T-helper 1 cell (primary cell): ENCODE measurements around the gene COX6A2.

Source experiments
- DNase-seq, 5 donors: peaks; one replicate each; pipeline ENCODE4 v3.0.0-alpha.2; 2012 to 2020
- total RNA-seq, 4 donors: gene quantifications; one replicate each; lab custom pipeline; 2026; lab: John Stamatoyannopoulos, UW

Gene COX6A2
- 0 reads per million in 4 donors for total RNA-seq

DNA sequence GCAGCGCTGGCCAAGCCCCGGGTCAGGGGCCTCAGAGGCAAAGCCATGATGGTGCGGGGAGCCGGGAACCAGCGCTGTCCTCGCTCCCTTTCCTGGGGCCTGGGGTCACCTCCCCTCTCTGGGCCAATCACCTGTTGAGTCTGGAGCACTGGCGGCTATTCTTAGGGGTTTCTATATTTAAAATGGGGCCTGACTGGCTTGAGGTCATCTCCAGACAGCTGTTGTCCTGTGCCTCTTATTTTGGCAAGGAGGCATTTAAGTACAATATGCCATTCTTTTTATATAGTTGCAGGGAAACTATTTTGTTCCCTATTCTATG, at the start of gene COX6A2:
COX6A2 (minus strand) TSS at position 82 of the 319 bp plus-strand sequence; CDS start at position 47, 35 bp downstream.
- DNase-seq: no peak

DNA sequence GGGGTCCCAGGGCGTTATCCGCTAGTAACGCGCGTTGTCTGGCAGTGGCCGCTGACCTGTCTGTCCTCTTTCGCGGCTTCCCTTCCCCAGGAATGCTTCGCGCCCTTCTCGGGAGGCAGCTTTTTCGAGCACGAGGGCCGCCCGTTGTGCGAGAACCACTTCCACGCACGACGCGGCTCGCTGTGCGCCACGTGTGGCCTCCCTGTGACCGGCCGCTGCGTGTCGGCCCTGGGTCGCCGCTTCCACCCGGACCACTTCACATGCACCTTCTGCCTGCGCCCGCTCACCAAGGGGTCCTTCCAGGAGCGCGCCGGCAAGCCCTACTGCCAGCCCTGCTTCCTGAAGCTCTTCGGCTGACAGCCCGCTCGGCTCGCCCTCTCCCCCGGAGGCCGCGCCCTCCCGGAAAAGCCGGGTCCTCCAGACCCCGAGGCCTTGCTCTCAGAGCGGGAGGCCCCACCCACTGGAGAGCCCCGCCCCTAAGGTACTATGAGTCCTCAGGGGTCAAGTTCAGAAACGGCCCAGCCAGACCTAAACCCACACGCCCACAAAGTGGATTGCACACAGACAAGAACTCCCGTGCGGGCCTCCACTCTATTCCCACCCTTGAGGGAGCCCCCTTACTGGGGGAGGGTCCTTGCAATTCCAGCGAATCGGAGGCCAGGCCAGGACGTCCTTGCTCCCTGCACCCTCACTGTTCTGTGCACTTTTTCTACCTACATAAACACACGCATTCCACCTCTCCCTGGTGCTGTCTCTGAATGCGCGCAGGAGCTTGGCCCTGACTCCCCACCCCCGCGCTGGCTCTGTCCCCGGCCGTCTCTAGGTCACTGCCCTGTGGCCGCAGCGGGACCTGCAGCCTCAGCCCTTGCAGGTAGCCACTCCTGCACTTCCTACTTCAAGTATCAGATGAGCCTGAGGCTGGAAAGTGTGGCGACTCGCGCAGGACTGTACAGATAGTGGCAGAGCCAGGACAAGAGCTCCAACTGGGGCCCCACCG, 49.4 kb upstream of the COX6A2 start:
- DNase-seq: peak in 2 of 5 donors; percentile 17 to 53

DNA sequence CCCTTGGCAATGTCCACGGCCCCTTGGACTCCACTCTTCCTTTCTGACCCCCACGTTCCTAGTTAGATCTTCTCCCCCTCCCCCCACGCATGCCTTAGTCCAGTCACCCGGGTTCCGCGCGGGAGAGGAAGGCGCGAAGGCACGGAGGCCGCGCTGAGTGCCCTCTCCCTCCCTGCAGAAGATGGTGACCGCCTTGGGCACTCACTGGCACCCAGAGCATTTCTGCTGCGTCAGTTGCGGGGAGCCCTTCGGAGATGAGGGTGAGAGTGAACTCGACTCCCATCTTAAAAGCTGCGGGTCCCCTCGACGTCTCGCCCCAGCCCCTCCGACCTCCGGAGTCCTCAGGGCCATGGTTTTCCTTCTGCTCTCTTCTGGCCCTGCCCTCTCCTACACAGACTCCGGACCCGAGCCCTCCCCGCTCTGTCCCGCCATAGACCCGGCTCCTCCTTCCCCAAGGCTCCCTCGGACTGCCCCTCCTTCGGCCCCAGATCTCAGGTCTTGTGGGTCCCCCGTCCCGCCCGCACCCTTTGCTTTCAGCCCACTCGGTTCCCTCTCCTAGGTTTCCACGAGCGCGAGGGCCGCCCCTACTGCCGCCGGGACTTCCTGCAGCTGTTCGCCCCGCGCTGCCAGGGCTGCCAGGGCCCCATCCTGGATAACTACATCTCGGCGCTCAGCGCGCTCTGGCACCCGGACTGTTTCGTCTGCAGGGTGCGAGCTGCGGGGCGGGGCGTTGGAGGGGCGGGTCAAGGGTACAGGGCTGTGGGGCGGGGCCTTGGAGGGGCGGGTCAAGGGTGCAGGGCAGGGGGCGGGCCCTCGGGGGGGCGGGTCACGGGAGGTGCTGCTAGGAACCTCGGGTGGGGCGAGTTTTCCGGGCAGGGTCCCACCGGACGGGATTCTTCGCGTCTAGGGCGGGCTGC, 48.4 kb upstream of the COX6A2 start:
- DNase-seq: peak; percentile 81 to 91 (median 85)

DNA sequence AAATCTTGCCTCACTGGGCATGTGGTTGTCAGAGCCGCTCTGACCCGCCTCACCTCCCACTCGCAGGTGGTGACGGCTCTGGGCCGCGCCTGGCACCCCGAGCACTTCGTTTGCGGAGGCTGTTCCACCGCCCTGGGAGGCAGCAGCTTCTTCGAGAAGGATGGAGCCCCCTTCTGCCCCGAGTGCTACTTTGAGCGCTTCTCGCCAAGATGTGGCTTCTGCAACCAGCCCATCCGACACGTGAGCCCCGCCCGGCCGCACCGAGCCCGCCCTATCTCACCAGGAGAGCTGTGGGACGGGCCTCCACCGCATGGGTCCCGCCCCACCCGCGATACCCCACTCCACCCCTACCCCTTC, 47.8 kb upstream of the COX6A2 start:
- DNase-seq: no peak

DNA sequence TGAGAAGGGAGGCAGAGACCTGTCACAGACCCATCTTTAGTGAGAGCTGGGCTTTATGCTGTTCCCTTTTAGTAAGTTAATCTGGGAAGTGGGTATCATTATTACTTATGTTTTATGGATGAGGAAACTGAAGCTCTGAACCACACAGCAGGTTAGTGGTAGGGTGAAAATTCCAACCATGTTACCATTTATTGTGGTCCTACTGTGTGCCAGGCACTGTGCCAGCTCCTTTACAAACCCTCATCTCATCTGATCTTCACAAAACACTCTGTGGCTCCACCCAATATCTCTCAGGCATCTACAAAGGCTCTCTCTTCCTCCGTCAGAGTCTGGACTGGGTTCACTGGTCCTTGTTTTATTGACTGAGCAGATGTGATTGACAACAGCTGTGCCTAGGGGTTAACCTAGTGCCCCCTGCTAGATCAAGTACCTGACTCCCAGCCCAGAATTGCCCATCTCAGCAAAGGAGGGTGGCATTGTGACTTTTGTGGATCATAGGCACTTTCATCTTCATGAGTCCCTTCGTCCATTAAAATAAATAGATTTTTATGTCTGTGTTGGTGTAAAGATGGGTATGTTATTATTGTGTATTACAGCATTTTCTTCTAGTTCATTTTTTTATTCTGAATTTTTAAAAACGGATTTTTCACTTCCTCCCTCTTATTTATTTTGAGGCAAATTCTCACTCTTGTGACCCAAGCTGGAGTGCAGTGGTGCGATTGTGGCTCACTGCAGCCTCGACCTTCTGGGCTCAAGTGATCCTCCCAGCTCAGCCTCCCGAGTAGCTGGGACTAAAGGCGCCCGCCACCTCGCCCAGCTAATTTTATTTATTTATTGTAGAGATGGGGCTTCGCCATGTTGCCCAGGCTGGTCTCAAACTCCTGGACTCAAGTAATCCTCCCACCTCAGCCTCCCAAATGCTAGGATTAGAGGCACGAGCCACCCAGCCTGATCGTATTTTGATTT, 46.9 kb upstream of the COX6A2 start:
- no peak for DNase-seq

DNA sequence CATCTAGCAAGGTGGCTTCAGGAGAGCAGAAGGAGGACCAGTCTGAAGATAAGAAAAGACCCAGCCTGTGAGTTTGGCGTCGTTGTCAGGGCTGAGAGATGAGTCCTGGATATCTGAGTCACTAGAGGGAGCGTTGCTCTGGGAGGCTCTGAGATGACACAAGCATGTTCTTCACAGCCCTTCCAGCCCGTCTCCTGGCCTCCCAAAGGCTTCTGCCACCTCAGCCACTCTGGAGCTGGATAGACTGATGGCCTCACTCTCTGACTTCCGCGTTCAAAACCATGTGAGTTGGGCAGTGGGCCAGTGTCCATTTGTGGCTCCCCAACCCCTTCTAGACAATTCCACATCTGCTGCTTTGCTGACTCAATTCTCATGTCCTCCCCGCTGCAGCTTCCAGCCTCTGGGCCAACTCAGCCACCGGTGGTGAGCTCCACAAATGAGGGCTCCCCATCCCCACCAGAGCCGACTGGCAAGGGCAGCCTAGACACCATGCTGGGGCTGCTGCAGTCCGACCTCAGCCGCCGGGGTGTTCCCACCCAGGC, 46.1 kb upstream of the COX6A2 start:
- DNase-seq: no peak

DNA sequence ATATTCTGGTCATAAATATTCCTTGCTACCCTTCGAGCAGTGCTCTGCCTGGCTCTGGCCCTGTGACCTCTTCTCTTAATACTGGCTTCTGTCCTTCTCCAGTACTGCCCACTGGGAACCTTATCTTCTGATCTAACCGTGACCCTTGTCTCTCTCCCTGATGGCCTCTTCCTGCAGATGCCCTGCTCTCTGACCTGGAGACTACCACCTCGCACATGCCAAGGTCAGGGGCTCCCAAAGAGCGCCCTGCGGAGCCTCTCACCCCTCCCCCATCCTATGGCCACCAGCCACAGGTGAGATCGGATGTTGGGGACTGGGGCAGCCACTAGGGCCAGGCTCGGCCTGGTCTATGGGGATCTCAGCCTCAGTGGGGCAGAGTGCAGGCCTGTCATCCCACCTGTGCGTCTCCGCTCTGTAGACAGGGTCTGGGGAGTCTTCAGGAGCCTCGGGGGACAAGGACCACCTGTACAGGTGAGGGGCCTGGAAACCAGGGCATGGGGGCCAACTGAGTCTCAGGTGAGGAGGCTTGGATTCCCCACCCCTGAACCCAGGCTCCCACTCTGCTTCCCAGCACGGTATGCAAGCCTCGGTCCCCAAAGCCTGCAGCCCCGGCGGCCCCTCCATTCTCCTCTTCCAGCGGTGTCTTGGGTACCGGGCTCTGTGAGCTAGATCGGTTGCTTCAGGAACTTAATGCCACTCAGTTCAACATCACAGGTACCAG, 45.3 kb upstream of the COX6A2 start:
- no peak for DNase-seq

DNA sequence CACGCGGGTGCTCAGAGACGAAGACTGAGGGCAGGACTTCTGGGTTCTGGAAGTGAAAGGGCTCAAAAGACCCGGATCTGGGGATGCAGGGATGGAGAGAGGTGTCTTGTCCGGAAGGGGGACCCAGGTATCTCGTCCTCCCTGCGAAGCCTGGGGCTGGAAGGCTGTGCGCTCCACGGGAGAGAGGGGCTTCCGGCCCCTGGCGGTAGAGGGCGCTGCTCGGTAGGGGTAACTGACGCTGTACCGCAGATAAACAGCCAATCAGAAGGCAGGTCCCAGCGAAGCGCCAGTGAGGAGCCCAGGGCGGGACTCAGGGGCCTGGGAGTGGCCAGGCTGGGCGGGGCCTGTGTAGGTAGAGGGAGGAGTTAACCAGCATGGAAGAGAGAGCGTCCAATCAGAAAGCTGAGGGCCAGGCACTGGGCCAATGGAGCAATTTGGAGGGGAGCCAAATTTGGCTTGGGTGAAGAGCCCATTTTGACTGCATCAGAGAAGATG, 44.6 kb upstream of the COX6A2 start:
- peak in 2 of 5 donors; percentile 30 to 71 for DNase-seq

DNA sequence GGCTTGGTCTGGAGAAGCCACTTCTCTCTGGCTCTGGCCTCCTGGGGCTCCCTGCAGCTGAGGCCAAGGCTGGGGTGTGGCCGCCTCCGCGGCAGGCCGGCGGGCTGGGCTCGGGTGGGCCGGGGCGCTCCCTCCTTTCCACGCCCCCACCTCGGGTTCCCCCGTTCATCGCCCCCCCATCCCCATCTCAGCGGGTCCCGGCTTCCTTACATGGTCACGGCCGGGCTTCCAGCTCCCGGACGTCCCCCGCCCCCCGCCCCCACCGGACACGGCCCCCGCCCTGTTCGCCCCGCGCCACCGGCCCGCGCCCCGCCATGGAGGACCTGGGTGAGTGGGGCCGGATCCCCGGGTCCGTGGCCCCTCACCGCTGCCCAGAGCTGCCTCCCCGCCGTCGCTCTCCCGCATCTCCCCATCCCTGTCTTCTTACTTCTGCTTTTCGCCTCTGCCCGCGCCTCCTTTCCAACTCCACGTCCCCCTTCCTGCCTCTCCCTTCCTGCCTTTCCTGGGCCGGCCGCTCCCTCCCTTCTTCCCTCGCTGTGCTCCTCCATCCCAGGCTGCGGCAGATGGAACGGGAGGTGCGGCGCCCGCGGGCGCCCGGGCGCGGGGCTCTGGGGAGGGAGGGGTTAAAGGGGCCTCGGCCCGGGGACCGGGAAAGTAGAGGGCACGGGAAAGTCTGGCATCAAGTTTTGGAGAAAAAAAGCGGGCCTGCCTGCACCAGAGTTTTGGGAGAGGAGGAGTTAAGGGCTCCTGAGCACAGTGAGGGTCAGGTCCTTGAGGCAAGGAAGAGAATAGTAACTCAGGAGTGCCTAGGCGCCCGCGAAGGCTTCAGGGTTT, 43.9 kb upstream of the COX6A2 start, which contains the start of gene TGFB1I1:
TGFB1I1 (plus strand) TSS at position 278 of the 834 bp plus-strand sequence; CDS start at position 315, 37 bp downstream.
- DNase-seq: no peak

DNA sequence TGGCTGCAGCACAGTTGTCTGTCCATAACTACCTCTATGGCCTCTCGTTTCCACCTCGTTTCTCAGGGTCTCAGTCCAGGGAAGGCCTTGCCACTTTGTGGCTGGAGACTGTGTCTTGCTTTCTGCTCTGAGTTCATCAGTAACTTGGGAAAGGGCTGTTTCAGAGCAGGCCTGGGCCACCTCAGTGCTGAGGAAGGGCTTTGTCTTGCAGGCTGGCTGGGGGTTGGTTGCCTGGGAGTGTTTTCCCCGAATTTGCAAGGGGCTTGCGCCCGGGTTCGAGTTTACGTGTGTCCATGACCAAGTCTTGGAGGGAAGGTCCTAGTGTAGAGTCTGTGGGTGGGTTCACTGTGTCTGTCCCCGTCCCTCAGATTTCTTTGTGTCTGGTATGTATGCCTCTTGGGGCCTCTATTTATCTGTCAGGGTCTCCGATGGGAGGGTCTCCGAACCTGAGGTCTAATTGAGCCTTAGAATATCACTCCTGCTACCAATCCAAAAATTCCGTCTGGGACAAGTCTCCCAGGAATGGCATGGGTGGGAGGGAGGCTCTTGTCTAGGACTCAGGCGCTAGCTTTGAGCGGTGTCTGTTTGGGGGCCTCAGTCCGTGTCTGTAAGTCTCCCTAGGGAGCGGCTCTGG, 43.2 kb upstream of the COX6A2 start:
- DNase-seq: no peak

DNA sequence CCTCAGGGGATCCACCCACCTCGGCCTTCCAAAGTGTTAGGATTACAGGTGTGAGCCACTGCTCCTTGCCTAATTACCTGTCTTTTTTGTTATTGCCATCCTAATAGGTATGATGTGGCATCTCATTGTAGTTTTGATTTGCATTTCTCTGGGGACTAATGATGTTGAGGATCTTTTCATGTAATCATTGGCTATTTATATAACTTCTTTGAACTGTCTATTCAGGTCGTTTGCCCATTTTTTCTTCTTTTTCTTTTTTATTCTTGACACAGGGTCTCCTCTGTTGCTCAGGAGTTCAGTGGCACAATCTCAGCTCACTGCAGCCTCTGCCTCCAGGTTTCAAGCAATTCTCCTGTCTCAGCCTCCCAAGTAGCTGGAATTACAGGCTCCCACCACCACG, 42.5 kb upstream of the COX6A2 start:
- DNase-seq: no peak

DNA sequence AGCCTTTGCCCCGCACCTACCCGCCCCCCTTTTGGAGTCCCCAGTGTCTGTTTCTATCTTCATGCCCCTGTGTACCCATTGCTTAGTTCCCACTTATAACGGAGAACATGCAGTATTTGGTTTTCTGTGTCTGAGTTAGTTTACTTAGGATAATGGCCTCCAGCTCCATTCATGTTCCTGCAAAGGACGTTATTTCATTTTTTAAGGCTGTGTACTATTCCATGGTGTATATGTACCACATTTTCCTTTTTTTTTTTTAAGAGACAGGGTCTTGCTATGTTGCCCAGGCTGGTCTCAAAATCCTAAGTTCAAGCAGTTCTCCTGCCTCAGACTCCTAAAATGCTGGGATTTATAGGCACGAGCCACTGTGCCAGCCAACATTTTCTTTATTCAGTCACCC, 39.7 kb upstream of the COX6A2 start:
- no peak for DNase-seq

DNA sequence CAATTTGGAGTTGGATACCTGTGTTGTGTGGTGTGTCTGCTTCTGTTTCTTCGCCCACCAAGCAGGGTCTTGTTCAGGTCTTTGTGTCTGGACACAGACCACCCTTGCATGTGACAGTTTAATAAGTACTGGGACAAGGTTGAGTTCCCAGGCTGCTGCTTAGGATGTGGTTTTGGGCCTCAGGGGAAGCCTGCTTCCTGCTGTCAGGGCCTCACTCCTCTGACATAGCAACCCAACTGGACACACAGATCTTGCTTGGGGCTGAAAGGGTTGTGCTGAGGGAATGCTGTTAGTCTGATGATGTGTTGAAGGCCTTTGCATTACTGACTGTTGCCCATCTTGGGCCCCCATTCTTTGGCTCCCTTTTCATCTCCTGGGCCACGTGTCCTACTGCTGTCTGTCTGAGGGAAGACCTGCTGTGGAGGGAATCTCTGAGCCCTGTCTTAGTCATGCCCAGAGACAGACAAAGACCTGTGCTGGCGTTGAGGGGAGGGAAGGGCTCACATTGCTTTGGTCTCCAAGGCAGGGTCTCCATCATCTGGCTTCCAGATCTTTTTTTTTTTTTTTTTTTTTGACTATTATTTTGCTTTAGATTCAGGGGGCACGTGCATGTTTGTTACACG, 39.1 kb upstream of the COX6A2 start:
- no peak for DNase-seq

DNA sequence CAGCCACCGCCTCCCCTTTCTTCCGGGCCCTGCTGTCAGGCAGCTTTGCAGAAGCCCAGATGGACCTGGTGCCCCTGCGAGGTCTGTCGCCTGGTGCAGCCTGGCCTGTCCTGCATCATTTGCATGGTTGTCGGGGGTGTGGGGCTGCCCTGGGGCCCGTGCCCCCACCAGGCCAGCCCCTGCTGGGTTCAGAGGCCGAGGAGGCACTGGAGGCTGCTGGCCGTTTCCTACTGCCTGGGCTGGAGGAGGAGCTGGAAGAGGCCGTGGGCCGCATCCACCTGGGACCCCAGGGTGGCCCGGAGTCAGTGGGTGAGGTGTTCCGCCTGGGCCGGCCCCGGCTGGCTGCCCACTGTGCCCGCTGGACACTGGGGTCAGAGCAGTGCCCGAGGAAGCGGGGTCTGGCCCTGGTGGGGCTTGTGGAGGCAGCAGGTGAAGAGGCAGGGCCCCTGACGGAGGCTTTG, 38.3 kb upstream of the COX6A2 start:
- DNase-seq: no peak

DNA sequence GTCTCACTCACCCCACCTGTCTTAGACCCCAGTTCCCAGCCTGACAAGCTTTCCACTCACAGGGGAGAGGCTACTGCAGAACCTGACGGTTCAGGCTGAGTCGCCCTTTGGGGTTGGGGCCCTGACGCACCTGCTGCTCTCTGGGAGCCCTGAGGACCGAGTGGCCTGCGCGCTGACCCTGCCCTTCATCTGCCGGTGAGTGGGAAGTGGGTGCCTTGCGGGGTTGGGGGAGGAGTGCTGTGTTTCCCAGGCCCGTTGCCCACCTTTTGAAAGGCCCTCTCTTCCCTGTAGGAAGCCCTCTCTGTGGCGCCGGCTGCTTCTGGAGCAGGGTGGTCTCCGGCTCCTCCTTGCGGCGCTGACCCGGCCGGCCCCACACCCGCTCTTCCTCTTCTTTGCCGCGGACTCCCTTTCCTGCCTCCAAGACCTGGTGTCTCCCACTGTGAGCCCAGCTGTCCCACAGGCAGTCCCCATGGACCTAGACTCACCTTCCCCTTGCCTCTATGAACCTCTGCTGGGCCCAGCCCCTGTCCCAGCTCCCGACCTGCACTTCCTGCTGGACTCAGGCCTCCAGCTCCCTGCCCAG, 37.7 kb upstream of the COX6A2 start:
- no peak for DNase-seq

DNA sequence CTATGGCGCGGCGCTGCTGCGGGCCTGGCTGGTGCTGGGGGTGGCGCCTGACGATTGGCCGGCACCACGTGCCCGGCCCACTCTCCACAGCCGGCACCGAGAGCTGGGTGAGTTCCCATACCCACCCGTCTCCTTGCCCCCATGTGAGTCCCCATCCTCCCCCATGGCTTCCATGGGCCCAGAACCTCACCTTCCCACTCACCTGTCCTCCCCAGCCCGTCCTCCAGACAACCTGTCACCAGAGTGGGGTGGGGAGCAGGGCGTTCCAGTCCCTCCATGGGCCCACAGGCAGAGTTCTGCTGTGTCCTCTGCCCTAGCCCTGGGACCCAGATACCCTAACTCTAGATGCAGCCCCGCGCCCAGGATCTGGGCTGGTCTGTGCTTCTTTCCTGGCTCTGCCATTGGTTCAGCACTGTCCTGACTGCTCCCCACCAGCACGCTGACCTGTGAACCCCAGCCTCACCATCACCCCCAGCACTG, 36.7 kb upstream of the COX6A2 start:
- no peak for DNase-seq

DNA sequence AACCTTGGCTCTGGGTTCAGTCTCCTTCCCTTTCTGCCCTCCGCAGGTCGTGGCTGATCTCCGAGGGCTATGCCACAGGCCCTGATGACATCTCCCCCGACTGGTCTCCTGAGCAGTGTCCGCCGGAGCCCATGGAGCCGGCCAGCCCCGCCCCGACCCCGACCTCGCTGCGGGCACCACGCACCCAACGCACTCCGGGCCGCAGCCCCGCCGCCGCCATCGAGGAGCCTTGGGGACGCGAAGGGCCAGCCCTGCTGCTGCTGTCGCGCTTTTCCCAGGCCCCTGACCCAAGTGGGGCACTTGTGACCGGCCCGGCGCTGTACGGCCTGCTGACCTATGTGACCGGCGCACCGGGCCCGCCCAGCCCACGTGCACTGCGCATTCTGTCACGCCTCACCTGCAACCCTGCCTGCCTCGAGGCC, 36.2 kb upstream of the COX6A2 start:
- DNase-seq: no peak
